Measurements from ENCODE around the gene ROCK1.

Gene ROCK1

GRCh38 chr18:21074336-21075323 is 37.0 kb downstream of the ROCK1 start:
- no peak overlapping the region for H3K4me3 ChIP-seq (ENCODE audit: low read depth in 1 of 2, low read length in 2 of 2)
- no peaks in the 10 kb centered on the region for H3K36me3 ChIP-seq (ENCODE audit: insufficient read depth, low read length)
- no peaks in the 10 kb centered on the region for H3K27me3 ChIP-seq (ENCODE audit: control insufficient read depth in 1 of 2, insufficient read depth in 2 of 2, low read length in 2 of 2)
- H3K27ac ChIP-seq (ENCODE audit: low read depth, low read length), result no peak overlapping the region
- H3K9me3 ChIP-seq (ENCODE audit: low read length), result no peaks in the 10 kb centered on the region
- no peak overlapping the region for H3K9ac ChIP-seq (ENCODE audit: low read length)
- peaks cover 35% of the 10 kb centered on the region for H3K4me1 ChIP-seq (ENCODE audit: insufficient read depth, low read length)

GRCh38 chr18:21073180-21073579 is 38.4 kb downstream of the ROCK1 start:
- no peaks in the 10 kb centered on the region for H3K27me3 ChIP-seq (ENCODE audit: control insufficient read depth in 1 of 2, insufficient read depth in 2 of 2, low read length in 2 of 2)
- no peaks in the 10 kb centered on the region for H3K9me3 ChIP-seq (ENCODE audit: low read length)
- H3K36me3 ChIP-seq (ENCODE audit: insufficient read depth, low read length), result no peaks in the 10 kb centered on the region
- no peak overlapping the region for H3K27ac ChIP-seq (ENCODE audit: low read depth, low read length)
- no peak overlapping the region for H3K4me3 ChIP-seq (ENCODE audit: low read depth in 1 of 2, low read length in 2 of 2)
- peaks cover 24% of the 10 kb centered on the region for H3K4me1 ChIP-seq (ENCODE audit: insufficient read depth, low read length)
- H3K9ac ChIP-seq (ENCODE audit: low read length), result no peak overlapping the region

- Histone ChIP-seq H3K9me3 (ENCODE audit: low read length) (no peaks in the 10 kb centered on the region), H3K4me3 (ENCODE audit: low read depth in 1 of 2, low read length in 2 of 2) (no peak overlapping the region), H3K4me1 (ENCODE audit: insufficient read depth, low read length) (peaks cover 24% of the 10 kb centered on the region), H3K27me3 (ENCODE audit: control insufficient read depth in 1 of 2, insufficient read depth in 2 of 2, low read length in 2 of 2) (no peaks in the 10 kb centered on the region), H3K9ac (ENCODE audit: low read length) (no peak overlapping the region), H3K36me3 (ENCODE audit: insufficient read depth, low read length) (no peaks in the 10 kb centered on the region), H3K27ac (ENCODE audit: low read depth, low read length) (no peak overlapping the region)
These were observed 40.5 kb downstream of the ROCK1 start for GRCh38 chr18:21071071-21071470.

GRCh38 chr18:21069468-21069867 is 42.1 kb downstream of the ROCK1 start:
- H3K9me3 ChIP-seq (ENCODE audit: low read length), result no peaks in the 10 kb centered on the region

GRCh38 chr18:21064347-21064746 is 47.3 kb downstream of the ROCK1 start:
- Histone ChIP-seq H3K4me3 (ENCODE audit: low read depth in 1 of 2, low read length in 2 of 2) (no peak overlapping the region), H3K4me1 (ENCODE audit: insufficient read depth, low read length) (no peaks in the 10 kb centered on the region), H3K27ac (ENCODE audit: low read depth, low read length) (no peak overlapping the region), H3K27me3 (ENCODE audit: control insufficient read depth in 1 of 2, insufficient read depth in 2 of 2, low read length in 2 of 2) (no peaks in the 10 kb centered on the region), H3K36me3 (ENCODE audit: insufficient read depth, low read length) (no peaks in the 10 kb centered on the region), H3K9me3 (ENCODE audit: low read length) (no peaks in the 10 kb centered on the region), H3K9ac (ENCODE audit: low read length) (no peak overlapping the region)

More at GRCh38 chr18:21069468-21069867, 42.1 kb downstream of the ROCK1 start:
- no peaks in the 10 kb centered on the region for H3K36me3 ChIP-seq (ENCODE audit: insufficient read depth, low read length)
- no peaks in the 10 kb centered on the region for H3K27me3 ChIP-seq (ENCODE audit: control insufficient read depth in 1 of 2, insufficient read depth in 2 of 2, low read length in 2 of 2)
- H3K9ac ChIP-seq (ENCODE audit: low read length), result no peak overlapping the region
- H3K4me1 ChIP-seq (ENCODE audit: insufficient read depth, low read length), result peaks cover 16% of the 10 kb centered on the region
- no peak overlapping the region for H3K27ac ChIP-seq (ENCODE audit: low read depth, low read length)
- H3K4me3 ChIP-seq (ENCODE audit: low read depth in 1 of 2, low read length in 2 of 2), result no peak overlapping the region

GRCh38 chr18:21063011-21063410 is 48.6 kb downstream of the ROCK1 start:
- Histone ChIP-seq H3K9me3 (ENCODE audit: low read length) (no peaks in the 10 kb centered on the region), H3K9ac (ENCODE audit: low read length) (no peak overlapping the region), H3K27ac (ENCODE audit: low read depth, low read length) (no peak overlapping the region), H3K4me3 (ENCODE audit: low read depth in 1 of 2, low read length in 2 of 2) (no peak overlapping the region), H3K27me3 (ENCODE audit: control insufficient read depth in 1 of 2, insufficient read depth in 2 of 2, low read length in 2 of 2) (no peaks in the 10 kb centered on the region), H3K36me3 (ENCODE audit: insufficient read depth, low read length) (no peaks in the 10 kb centered on the region), H3K4me1 (ENCODE audit: insufficient read depth, low read length) (no peaks in the 10 kb centered on the region)

- peaks cover 11% of the 10 kb centered on the region for H3K4me1 ChIP-seq (ENCODE audit: insufficient read depth, low read length)
- no peaks in the 10 kb centered on the region for H3K36me3 ChIP-seq (ENCODE audit: insufficient read depth, low read length)
- no peaks in the 10 kb centered on the region for H3K27me3 ChIP-seq (ENCODE audit: control insufficient read depth in 1 of 2, insufficient read depth in 2 of 2, low read length in 2 of 2)
- H3K4me3 ChIP-seq (ENCODE audit: low read depth in 1 of 2, low read length in 2 of 2), result no peak overlapping the region
- H3K9me3 ChIP-seq (ENCODE audit: low read length), result no peaks in the 10 kb centered on the region
- H3K27ac ChIP-seq (ENCODE audit: low read depth, low read length), result no peak overlapping the region
- no peak overlapping the region for H3K9ac ChIP-seq (ENCODE audit: low read length)
These were observed 54.5 kb downstream of the ROCK1 start for GRCh38 chr18:21057112-21057511.

- H3K4me1 ChIP-seq (ENCODE audit: insufficient read depth, low read length), result peaks cover 17% of the 10 kb centered on the region
- no peaks in the 10 kb centered on the region for H3K27me3 ChIP-seq (ENCODE audit: control insufficient read depth in 1 of 2, insufficient read depth in 2 of 2, low read length in 2 of 2)
- no peaks in the 10 kb centered on the region for H3K36me3 ChIP-seq (ENCODE audit: insufficient read depth, low read length)
- no peak overlapping the region for H3K9ac ChIP-seq (ENCODE audit: low read length)
- no peaks in the 10 kb centered on the region for H3K9me3 ChIP-seq (ENCODE audit: low read length)
- no peak overlapping the region for H3K27ac ChIP-seq (ENCODE audit: low read depth, low read length)
- H3K4me3 ChIP-seq (ENCODE audit: low read depth in 1 of 2, low read length in 2 of 2), result no peak overlapping the region
These were observed 55.1 kb downstream of the ROCK1 start for GRCh38 chr18:21056545-21056944.

GRCh38 chr18:21054252-21054821 is 57.3 kb downstream of the ROCK1 start:
- Histone ChIP-seq H3K4me1 (ENCODE audit: insufficient read depth, low read length) (peaks cover 21% of the 10 kb centered on the region), H3K27ac (ENCODE audit: low read depth, low read length) (no peak overlapping the region), H3K4me3 (ENCODE audit: low read depth in 1 of 2, low read length in 2 of 2) (no peak overlapping the region), H3K36me3 (ENCODE audit: insufficient read depth, low read length) (no peaks in the 10 kb centered on the region), H3K9ac (ENCODE audit: low read length) (no peak overlapping the region), H3K27me3 (ENCODE audit: control insufficient read depth in 1 of 2, insufficient read depth in 2 of 2, low read length in 2 of 2) (no peaks in the 10 kb centered on the region), H3K9me3 (ENCODE audit: low read length) (no peaks in the 10 kb centered on the region)

GRCh38 chr18:21053127-21053526 is 58.5 kb downstream of the ROCK1 start:
- H3K36me3 ChIP-seq (ENCODE audit: insufficient read depth, low read length), result no peaks in the 10 kb centered on the region
- peaks cover 21% of the 10 kb centered on the region for H3K4me1 ChIP-seq (ENCODE audit: insufficient read depth, low read length)
- no peak overlapping the region for H3K27ac ChIP-seq (ENCODE audit: low read depth, low read length)
- no peak overlapping the region for H3K9ac ChIP-seq (ENCODE audit: low read length)
- H3K9me3 ChIP-seq (ENCODE audit: low read length), result no peaks in the 10 kb centered on the region
- H3K27me3 ChIP-seq (ENCODE audit: control insufficient read depth in 1 of 2, insufficient read depth in 2 of 2, low read length in 2 of 2), result no peaks in the 10 kb centered on the region
- no peak overlapping the region for H3K4me3 ChIP-seq (ENCODE audit: low read depth in 1 of 2, low read length in 2 of 2)

GRCh38 chr18:21052385-21052784 is 59.2 kb downstream of the ROCK1 start:
- no peak overlapping the region for H3K27ac ChIP-seq (ENCODE audit: low read depth, low read length)
- peaks cover 21% of the 10 kb centered on the region for H3K4me1 ChIP-seq (ENCODE audit: insufficient read depth, low read length)
- H3K9me3 ChIP-seq (ENCODE audit: low read length), result no peaks in the 10 kb centered on the region
- H3K4me3 ChIP-seq (ENCODE audit: low read depth in 1 of 2, low read length in 2 of 2), result no peak overlapping the region
- no peak overlapping the region for H3K9ac ChIP-seq (ENCODE audit: low read length)
- H3K27me3 ChIP-seq (ENCODE audit: control insufficient read depth in 1 of 2, insufficient read depth in 2 of 2, low read length in 2 of 2), result no peaks in the 10 kb centered on the region
- no peaks in the 10 kb centered on the region for H3K36me3 ChIP-seq (ENCODE audit: insufficient read depth, low read length)

All from muscle layer of colon (tissue), 2 donors.